Stimulated activated CD4-positive, alpha-beta T cell treated with anti-CD3 and anti-CD28 coated beads, Interleukin-12 subunit alpha, Interleukin-12 subunit beta, amount 100 ng/mL, for 24 hours (primary cell): ENCODE measurements around the gene DNASE1L2.
"Not testable (repeated sequence)": the region's sequence is repeated elsewhere in the genome, so short reads cannot be mapped to it uniquely, and the experiment has no call there.

Experiments
- DNase-seq, 2 experiments: peaks; one replicate each; pipeline ENCODE4 v3.0.0-alpha.2; 2020; ENCODE audit warnings: low read depth in 2 of 2

DNASE1L2 gene

GRCh38 chr16:2238838-2239675 is 2.8 kb downstream of the DNASE1L2 start:
- DNase-seq = no peak

GRCh38 chr16:2240331-2240730 is 4.1 kb downstream of the DNASE1L2 start:
- not testable (repeated sequence) for DNase-seq

- no peak for DNase-seq
These were observed 6.4 kb downstream of the DNASE1L2 start for GRCh38 chr16:2242598-2242997.

GRCh38 chr16:2243031-2243528 is 6.8 kb downstream of the DNASE1L2 start:
- no peak for DNase-seq

- no peak for DNase-seq
These were observed 7.5 kb downstream of the DNASE1L2 start for GRCh38 chr16:2243781-2244180.

GRCh38 chr16:2244301-2244700 is 8.1 kb downstream of the DNASE1L2 start:
- no peak for DNase-seq

- no peak for DNase-seq
These were observed 8.9 kb downstream of the DNASE1L2 start for GRCh38 chr16:2244926-2245795.

GRCh38 chr16:2246301-2246885 is 10.1 kb downstream of the DNASE1L2 start:
- DNase-seq = no peak

- DNase-seq = no peak
These were observed 14.5 kb downstream of the DNASE1L2 start for GRCh38 chr16:2250652-2251295.

- peak; percentile 55 to 85 for DNase-seq
These were observed 15.3 kb downstream of the DNASE1L2 start, which contains the start of gene ECI1 for GRCh38 chr16:2251296-2252111. TSS of gene ECI1 (minus strand) at chr16:2251587. CDS start at chr16:2251566, 21 bp downstream.

- no peak for DNase-seq
These were observed 16.5 kb downstream of the DNASE1L2 start for GRCh38 chr16:2252806-2253148.

GRCh38 chr16:2253293-2253692 is 17.0 kb downstream of the DNASE1L2 start:
- no peak for DNase-seq

- DNase-seq = no peak
These were observed 20.4 kb downstream of the DNASE1L2 start for GRCh38 chr16:2256531-2257140.

- DNase-seq = no peak
These were observed 21.5 kb downstream of the DNASE1L2 start for GRCh38 chr16:2257726-2258125.

GRCh38 chr16:2258530-2258929 is 22.3 kb downstream of the DNASE1L2 start:
- not testable (repeated sequence) for DNase-seq

GRCh38 chr16:2260250-2260649 is 24.0 kb downstream of the DNASE1L2 start:
- DNase-seq = no peak

- not testable (repeated sequence) for DNase-seq
These were observed 26.8 kb downstream of the DNASE1L2 start for GRCh38 chr16:2263026-2263425.

- not testable (repeated sequence) for DNase-seq
These were observed 30.6 kb downstream of the DNASE1L2 start for GRCh38 chr16:2266887-2267286.

- not testable (repeated sequence) for DNase-seq
These were observed 31.3 kb downstream of the DNASE1L2 start for GRCh38 chr16:2267505-2267912.
